Muscle of arm (tissue), 12 donors: ENCODE measurements around the gene ASF1A. TPM values are rescaled to one million over a fixed set of nuclear protein-coding genes. Genes with fewer than 3 reads are reported as not detected.

Source experiments
- polyA plus RNA-seq, 12 donors: library from polyadenylated mRNA; unstranded; fragments of 120-200 nt; gene quantifications; one replicate each; pipeline ENCODE4 v1.2.1, GENCODE V29; 2013; ENCODE audit not compliant: insufficient read length in 12 of 12

The ASF1A gene
- polyA plus RNA-seq, 12 donors, result 17.4 to 24.4 (median 21.5) TPM; not detected in 1

Other genes starting within 250 kb of the ASF1A start
- 10 to 100 TPM in 11 of 12 donors, not detected in 1; 13.1 to 34.7 (median 24.6) TPM for gene CEP85L, start 242.6 kb upstream of the ASF1A start, polyA plus RNA-seq
- gene MCM9, start 41.0 kb downstream of the ASF1A start, polyA plus RNA-seq, result 10 to 100 TPM in 9 of 12 donors, 1 to 10 TPM in 2, not detected in 1; 7.7 to 16.6 (median 13.0) TPM
- gene FAM184A, start 184.5 kb downstream of the ASF1A start, polyA plus RNA-seq, result 10 to 100 TPM in 7 of 12 donors, 1 to 10 TPM in 4, not detected in 1; 7.5 to 16.1 (median 13.0) TPM